HG03103 (cell line): ENCODE data around the gene NTN3.

ENCODE experiments used
- ATAC-seq: cut with Tn5 transposase; IDR thresholded peaks from one replicate; pipeline ENCODE4 v1.9.1; 2021; ENCODE audit warnings: low read depth; ENCODE audit not compliant: unreplicated experiment

NTN3 gene

GRCh38 chr16:2494616-2495015 is 23.5 kb downstream of the NTN3 start:
- no peak for ATAC-seq

- no peak for ATAC-seq
Observed at GRCh38 chr16:2495041-2495440, 23.9 kb downstream of the NTN3 start.

DNA sequence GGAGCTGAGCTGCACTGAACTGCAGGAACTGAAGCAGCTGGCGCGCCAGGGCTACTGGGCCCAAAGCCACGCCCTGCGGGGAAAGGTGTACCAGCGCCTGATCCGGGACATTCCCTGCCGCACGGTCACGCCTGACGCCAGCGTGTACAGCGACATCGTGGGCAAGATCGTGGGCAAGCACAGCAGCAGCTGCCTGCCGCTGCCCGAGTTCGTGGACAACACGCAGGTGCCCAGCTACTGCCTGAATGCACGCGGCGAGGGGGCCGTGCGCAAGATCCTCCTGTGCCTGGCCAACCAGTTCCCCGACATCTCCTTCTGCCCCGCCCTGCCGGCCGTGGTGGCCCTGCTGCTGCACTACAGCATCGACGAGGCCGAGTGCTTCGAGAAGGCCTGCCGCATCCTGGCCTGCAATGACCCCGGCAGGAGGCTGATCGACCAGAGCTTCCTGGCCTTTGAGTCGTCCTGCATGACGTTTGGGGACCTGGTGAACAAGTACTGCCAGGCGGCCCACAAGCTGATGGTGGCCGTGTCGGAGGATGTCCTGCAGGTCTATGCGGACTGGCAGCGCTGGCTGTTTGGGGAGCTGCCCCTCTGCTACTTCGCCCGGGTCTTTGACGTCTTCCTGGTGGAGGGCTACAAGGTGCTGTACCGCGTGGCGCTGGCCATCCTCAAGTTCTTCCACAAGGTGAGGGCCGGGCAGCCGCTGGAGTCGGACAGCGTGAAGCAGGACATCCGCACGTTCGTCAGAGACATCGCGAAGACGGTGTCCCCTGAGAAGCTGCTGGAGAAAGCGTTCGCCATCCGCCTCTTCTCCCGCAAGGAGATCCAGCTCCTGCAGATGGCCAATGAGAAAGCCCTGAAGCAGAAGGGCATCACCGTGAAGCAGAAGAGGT is 25.4 kb downstream of the NTN3 start:
- no peak for ATAC-seq

- no peak for ATAC-seq
Observed at GRCh38 chr16:2497116-2497630, 26.1 kb downstream of the NTN3 start.

GRCh38 chr16:2497695-2498484 is 26.8 kb downstream of the NTN3 start:
- ATAC-seq, result no peak

GRCh38 chr16:2498531-2499253 is 27.6 kb downstream of the NTN3 start:
- no peak for ATAC-seq

GRCh38 chr16:2499454-2499853 is 28.4 kb downstream of the NTN3 start:
- no peak for ATAC-seq

GRCh38 chr16:2499890-2500429 is 28.9 kb downstream of the NTN3 start:
- no peak for ATAC-seq

DNA sequence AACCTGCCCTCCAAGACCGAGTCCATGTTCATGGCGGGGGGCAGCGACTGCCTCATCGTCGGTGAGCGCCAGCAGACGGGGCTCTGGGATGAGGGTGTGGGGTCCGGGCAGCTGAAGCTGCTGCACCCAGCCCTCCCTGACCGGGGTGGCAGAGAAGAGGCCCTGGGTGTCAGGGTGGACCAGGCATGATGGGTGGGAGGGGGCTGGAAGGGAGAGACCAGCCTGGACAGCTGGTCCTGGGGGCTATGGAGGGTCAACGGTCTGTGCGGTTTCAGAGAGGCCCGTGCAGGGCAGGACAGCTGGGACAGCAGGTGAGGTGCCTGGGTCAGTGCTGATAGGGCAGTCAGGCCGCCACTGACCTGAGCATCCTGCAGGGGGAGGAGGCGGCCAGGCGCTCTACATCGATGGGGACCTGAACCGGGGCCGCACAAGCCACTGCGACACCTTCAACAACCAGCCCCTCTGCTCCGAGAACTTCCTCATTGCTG is 29.4 kb downstream of the NTN3 start:
- ATAC-seq, result no peak

DNA sequence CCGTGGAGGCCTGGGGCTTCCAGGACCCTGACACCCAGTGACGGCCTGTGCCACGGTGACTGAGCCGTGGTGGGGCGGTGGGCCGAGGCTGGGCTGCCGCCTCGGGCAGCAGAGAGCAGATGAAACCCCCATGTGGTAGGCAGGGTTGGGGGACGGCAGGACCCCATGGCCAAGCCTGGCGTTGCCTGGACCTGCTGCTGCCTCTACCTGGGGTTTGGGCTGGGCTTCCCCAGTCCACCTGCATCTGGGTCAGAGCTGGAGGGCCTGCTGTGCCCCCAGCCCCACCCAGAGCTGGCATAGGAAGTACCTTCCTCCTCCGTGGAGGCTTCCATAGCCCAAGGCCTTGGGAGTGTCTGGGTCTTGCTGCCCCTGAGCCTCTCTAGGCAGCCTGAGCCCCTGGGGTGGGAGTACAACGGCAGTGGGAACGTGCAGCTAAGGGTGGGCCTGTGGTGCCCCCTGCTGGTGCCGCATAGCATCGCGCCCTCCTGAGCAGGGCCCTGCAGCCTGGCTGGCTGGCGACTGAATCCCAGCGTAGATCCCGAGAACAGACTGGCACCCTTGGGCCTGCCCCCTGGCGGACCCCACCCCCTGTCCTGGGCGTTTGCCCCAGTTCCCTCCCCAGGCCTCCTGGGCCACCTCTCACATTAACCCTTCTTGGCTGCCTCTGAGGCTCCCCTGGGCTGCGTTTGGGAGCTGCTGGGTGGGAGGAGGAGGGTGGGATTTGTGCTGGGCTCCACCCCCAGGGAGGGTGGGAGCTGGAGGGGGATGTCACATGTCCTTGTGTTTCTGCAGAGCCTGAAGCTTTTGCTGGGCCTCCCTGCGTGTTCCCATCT is 30.0 kb downstream of the NTN3 start:
- no peak for ATAC-seq

- no peak for ATAC-seq
Observed at GRCh38 chr16:2501946-2502895, 31.1 kb downstream of the NTN3 start.

DNA sequence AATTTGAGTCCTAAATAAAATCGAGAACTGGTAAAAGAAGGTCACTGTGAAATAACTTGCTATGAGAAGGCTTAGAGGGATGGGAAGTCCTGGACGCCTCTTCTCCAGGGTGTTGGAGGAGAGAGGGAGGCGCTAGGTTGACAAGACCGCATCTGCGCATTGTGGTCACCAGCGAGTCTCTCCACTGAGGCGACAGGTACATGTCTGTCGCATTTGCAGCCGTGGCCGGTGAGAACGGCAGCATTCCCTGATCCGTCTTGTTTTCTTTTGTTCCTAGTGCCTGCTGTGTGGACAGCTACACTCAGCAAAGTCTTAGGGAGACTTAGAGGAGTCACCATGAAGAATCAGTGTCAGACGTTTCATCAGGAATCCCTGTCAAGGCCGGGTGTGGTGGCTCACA is 34.6 kb downstream of the NTN3 start:
- ATAC-seq, result no peak

DNA sequence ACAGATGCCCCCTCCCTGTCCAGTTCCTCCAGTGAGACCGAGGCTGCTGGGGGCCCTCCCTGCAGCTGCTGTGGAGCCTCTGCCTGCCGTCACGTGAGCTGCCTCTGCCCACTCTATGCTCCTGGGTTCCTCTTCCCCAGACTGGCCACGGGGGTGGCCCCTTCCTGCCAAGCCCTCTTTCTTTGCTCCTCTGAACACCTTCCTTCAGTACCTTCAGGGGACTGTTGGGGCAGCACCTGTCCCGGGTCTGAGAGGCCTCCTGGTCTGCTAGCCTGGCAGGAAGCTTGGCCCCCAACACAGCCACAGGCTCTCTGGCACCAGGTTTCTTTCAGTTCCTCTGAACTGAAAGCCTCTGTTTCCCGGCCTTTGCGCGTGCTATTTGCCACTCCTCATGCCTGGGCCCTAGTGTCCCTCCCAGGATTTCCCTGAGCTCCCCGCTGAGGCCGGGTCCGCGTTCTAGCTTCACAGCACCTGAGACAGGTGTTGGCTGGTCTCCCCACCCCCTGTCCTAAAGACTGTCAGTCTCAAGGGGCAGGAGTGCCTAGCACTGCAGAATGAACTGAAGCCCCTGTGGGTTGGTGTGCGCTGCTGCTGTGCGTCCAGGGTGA is 36.1 kb downstream of the NTN3 start:
- no peak for ATAC-seq

- ATAC-seq, result no peak
Observed at GRCh38 chr16:2507665-2508064, 36.6 kb downstream of the NTN3 start.

DNA sequence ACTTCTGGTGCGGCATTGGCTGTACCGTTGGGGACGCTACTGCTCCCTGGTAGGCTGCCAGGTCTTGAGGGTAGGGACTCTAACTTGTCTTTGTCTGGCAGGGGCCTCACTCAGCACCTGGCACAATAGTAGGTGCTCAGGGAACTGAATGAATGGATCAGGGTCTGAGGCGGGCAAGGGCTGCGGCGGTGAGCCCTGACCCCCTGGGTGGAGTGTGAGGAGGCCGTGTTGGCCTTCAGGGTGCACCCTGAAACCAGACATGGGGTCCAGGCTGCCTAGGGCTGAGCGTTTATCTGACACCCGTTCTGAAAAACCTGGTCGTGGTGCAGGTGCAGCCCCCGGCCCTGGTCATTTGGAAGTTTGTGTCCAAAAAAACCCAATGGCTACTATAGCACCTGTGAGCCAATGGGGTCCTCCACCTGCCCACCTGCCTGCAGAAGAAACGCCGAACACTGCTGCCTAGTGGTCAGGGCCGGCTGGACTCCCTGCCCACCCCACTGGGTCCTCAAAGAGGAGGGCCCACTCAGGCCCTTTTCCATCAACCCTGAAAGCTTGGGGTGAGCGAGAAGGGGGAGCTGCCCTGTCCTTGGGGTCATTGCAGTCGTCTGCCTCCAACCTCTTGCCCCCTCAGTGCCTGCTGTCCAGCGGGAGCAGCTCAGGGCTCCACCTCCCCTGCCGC is 37.8 kb downstream of the NTN3 start:
- ATAC-seq, result no peak

GRCh38 chr16:2511128-2511800 is 40.2 kb downstream of the NTN3 start:
- no peak for ATAC-seq
